Measurements from ENCODE around the gene OVCA2.

DNA sequence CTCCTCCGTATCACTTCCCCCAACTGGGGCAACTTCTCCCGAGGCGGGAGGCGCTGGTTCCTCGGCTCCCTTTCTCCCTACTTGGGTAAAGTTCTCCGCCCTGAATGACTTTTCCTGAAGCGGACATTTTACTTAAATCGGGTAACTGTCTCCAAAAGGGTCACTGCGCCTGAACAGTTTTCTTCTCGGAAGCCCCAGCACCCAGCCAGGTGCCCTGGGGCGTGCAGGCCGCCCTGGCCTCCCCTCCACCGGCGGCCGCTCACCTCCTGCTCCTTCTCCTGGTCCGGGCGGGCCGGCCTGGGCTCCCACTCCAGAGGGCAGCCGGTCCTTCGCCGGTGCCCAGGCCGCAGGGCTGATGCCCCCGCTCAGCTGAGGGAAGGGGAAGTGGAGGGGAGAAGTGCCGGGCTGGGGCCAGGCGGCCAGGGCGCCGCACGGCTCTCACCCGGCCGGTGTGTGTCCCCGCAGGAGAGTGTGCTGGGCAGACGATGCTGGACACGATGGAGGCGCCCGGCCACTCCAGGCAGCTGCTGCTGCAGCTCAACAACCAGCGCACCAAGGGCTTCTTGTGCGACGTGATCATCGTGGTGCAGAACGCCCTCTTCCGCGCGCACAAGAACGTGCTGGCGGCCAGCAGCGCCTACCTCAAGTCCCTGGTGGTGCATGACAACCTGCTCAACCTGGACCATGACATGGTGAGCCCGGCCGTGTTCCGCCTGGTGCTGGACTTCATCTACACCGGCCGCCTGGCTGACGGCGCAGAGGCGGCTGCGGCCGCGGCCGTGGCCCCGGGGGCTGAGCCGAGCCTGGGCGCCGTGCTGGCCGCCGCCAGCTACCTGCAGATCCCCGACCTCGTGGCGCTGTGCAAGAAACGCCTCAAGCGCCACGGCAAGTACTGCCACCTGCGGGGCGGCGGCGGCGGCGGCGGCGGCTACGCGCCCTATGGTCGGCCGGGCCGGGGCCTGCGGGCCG, 14.7 kb downstream of the OVCA2 start:
- TF ChIP-seq EZH2 (IDR thresholded peaks at IDR 0.05) (no peak), POLR2AphosphoS5 (IDR thresholded peaks at IDR 0.05; ENCODE audit: borderline replicate concordance, low read depth, low read length) (no peak)
